HEK293 (cell line): Measurements from ENCODE around the gene ZNF619.

ENCODE experiments used
- CTCF ChIA-PET: fragments of 350-600 bp; formaldehyde crosslinking; extraction: SDS; loops from one replicate; lab custom pipeline; 2021; ENCODE audit warnings: antibody characterized with exemption; lab: Yijun Ruan, JAX
- POLR2A ChIA-PET: fragments of 300-600 bp; formaldehyde crosslinking; extraction: SDS; loops from one replicate; lab custom pipeline; 2020; ENCODE audit warnings: antibody characterized with exemption, inconsistent platforms; lab: Yijun Ruan, JAX
- H3K27ac ChIP-seq: fragments of 200-500 bp; sonication (Bioruptor generic); 2 replicates; pipeline ENCODE4 v1.5.1; 2014; ENCODE audit warnings: low read depth, low read length, control low read depth, inconsistent platforms; ENCODE audit errors: extremely low read depth
- H3K36me3 ChIP-seq, 2 experiments: fragments of 200-500 bp in 1 of 2; sonication (Bioruptor generic) in 1 of 2; 1 replicate in 1 of 2; 2 replicates in 1 of 2; pipeline ENCODE4 v1.5.1; 2014 to 2017; ENCODE audit warnings: inconsistent platforms in 2 of 2, low read length in 2 of 2; ENCODE audit not compliant: control insufficient read depth in 2 of 2, insufficient read depth in 1 of 2
- H3K4me1 ChIP-seq: fragments of 200-500 bp; sonication (Bioruptor generic); 2 replicates; pipeline ENCODE4 v1.5.1; 2014; ENCODE audit warnings: mild to moderate bottlenecking, low read length, inconsistent platforms; ENCODE audit not compliant: control insufficient read depth, insufficient read depth
- H3K4me3 ChIP-seq: 2 replicates; pipeline ENCODE4 v1.5.1; 2011; ENCODE audit warnings: low read depth, mild to moderate bottlenecking, control low read depth, low read length, moderate library complexity
- H3K9me3 ChIP-seq: fragments of 200-500 bp; sonication (Bioruptor generic); 2 replicates; pipeline ENCODE4 v1.5.1; 2014; ENCODE audit warnings: low read depth, low read length, inconsistent platforms; ENCODE audit not compliant: control insufficient read depth, insufficient read depth
- KLF8 ChIP-seq: fragments of 450-650 bp; formaldehyde crosslinking; IDR thresholded peaks from 2 replicates; pipeline ENCODE4 v1.5.1; 2016; ENCODE audit warnings: missing biosample characterization, missing genetic modification characterization
- MYNN ChIP-seq: fragments of 450-650 bp; formaldehyde crosslinking; IDR thresholded peaks from 2 replicates; pipeline ENCODE4 v1.5.1; 2016; ENCODE audit warnings: missing biosample characterization, missing genetic modification characterization, borderline replicate concordance
- TCF7L2 ChIP-seq: IDR thresholded peaks from 2 replicates; pipeline ENCODE4 v1.6.1; 2011; ENCODE audit warnings: low read depth, mild to moderate bottlenecking, inconsistent platforms, low read length, moderate library complexity, borderline replicate concordance
- ZBTB11 ChIP-seq: fragments of 450-650 bp; formaldehyde crosslinking; conservative IDR thresholded peaks from 2 replicates; pipeline ENCODE4 v1.5.1; 2016; ENCODE audit warnings: low read depth, missing biosample characterization, missing genetic modification characterization
- ZBTB17 ChIP-seq: fragments of 450-650 bp; formaldehyde crosslinking; IDR thresholded peaks from 2 replicates; pipeline ENCODE4 v1.5.1; 2016; ENCODE audit warnings: missing biosample characterization, missing genetic modification characterization
- ZBTB20 ChIP-seq: fragments of 450-650 bp; formaldehyde crosslinking; IDR thresholded peaks from 2 replicates; pipeline ENCODE4 v1.5.1; 2016; ENCODE audit warnings: missing biosample characterization, missing genetic modification characterization
- ZEB2 ChIP-seq: fragments of 450-650 bp; formaldehyde crosslinking; IDR thresholded peaks from 2 replicates; pipeline ENCODE4 v1.5.1; 2016; ENCODE audit warnings: missing biosample characterization, missing genetic modification characterization
- ZNF335 ChIP-seq: fragments of 450-650 bp; formaldehyde crosslinking; conservative IDR thresholded peaks from 2 replicates; pipeline ENCODE4 v1.5.1; 2016; ENCODE audit warnings: missing biosample characterization, missing genetic modification characterization
- ZNF404 ChIP-seq: fragments of 450-650 bp; formaldehyde crosslinking; IDR thresholded peaks from 2 replicates; pipeline ENCODE4 v1.5.1; 2017; ENCODE audit warnings: missing biosample characterization, missing genetic modification characterization
- ZNF473 ChIP-seq: fragments of 450-650 bp; formaldehyde crosslinking; IDR thresholded peaks from 2 replicates; pipeline ENCODE4 v1.5.1; 2017; ENCODE audit warnings: missing biosample characterization, missing genetic modification characterization
- ZNF518A ChIP-seq: fragments of 450-650 bp; formaldehyde crosslinking; conservative IDR thresholded peaks from 2 replicates; pipeline ENCODE4 v1.5.1; 2016; ENCODE audit warnings: low read depth, missing biosample characterization, missing genetic modification characterization
- ZNF600 ChIP-seq: fragments of 450-650 bp; formaldehyde crosslinking; IDR thresholded peaks from 2 replicates; pipeline ENCODE4 v1.5.1; 2016; ENCODE audit warnings: missing biosample characterization, missing genetic modification characterization
- ZNF701 ChIP-seq: fragments of 450-650 bp; formaldehyde crosslinking; IDR thresholded peaks from 2 replicates; pipeline ENCODE4 v1.5.1; 2016; ENCODE audit warnings: missing biosample characterization, missing genetic modification characterization
- ZNF76 ChIP-seq: fragments of 450-650 bp; formaldehyde crosslinking; IDR thresholded peaks from 2 replicates; pipeline ENCODE4; 2016; ENCODE audit warnings: low read depth, missing biosample characterization, missing genetic modification characterization, borderline replicate concordance
- ZSCAN18 ChIP-seq: fragments of 450-650 bp; formaldehyde crosslinking; IDR thresholded peaks from 2 replicates; pipeline ENCODE4 v1.5.1; 2016; ENCODE audit warnings: missing biosample characterization, missing genetic modification characterization
- ZSCAN30 ChIP-seq: fragments of 450-650 bp; IDR thresholded peaks from 2 replicates; pipeline ENCODE4 v1.5.1; 2018; ENCODE audit warnings: missing biosample characterization, mild to moderate bottlenecking, missing genetic modification characterization, moderate library complexity
- ZXDB ChIP-seq: fragments of 450-650 bp; formaldehyde crosslinking; IDR thresholded peaks from 2 replicates; pipeline ENCODE4 v1.5.1; 2016; ENCODE audit warnings: missing biosample characterization, missing genetic modification characterization
- TF ChIP-seq, protein P1 (sequence below): fragments of 450-650 bp; formaldehyde crosslinking; IDR thresholded peaks from 2 replicates; pipeline ENCODE4 v1.5.1; 2016; ENCODE audit warnings: missing biosample characterization, missing genetic modification characterization

ZNF619 gene

DNA sequence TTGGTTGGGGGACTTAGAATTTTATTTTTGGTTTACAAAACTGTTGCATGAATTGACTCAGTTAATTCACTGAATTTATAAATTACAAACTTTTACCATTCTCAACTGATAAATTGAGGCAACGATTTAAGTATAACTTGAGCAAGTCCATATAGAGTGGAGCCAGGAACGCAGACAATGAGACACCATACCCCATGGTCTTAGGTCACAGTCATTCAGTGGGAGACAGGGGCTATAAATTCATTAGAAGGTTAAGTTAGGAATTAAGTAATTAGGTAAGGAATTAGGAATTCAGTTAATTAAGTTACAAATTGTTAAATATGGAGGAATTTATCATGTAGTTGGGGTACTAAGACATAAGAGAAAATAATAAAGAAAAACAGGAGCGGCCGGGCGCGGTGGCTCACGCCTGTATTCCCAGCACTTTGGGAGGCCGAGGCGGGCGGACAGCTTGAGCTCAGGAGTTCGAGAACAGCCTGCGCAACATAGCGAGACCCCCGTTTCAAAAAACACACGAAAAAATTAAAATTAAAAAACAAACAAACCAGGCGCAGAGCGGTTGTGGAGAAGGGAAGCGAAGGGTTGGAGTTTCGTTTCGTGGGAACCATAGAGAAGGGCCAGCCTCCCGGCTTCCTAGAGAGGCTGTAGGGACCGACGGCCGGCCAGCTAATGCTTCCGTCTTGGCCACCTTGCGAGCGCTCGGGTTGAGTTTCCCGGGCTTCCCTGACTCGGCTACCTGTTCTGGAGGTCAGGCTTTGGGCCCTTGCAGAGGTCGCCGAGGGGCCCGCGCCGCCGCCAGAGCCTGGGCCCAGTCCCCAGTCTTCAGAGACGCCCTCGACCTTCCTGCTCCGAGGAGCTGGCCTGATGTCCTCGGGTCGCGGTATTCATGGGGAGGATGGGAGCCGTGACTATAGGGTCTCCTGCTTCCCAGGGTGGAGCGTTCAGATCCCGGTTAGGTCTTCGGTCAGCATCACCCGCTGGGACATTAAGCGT lies at the start of gene ZNF619:
TSS of gene ZNF619 (plus strand) at position 645 of the 993 bp plus-strand sequence. CDS start 858 bp downstream, outside the sequence.
- peak; percentile 87 for TF ChIP-seq ZBTB11
- TF ChIP-seq ZNF76 (tag by site-specific recombination), result peak; percentile 48; the same call in 1 of the 2 replicates
- no peak for TF ChIP-seq TCF7L2
- no peak for TF ChIP-seq MYNN
- no peak for TF ChIP-seq ZNF473 (tag by site-specific recombination)
- peak; percentile 70 for TF ChIP-seq ZNF518A (tag by site-specific recombination)
- peak; percentile 33; the same call in 1 of the 2 replicates for TF ChIP-seq ZBTB17
- TF ChIP-seq ZNF600 (tag by site-specific recombination), result peak; percentile 54
- 0 out of 2 replicates have a peak, but pooled peaks have one; percentile 19 for TF ChIP-seq ZXDB (tag by site-specific recombination)
- TF ChIP-seq ZBTB20, result peak; percentile 63; the same call in 1 of the 2 replicates
- no peak for TF ChIP-seq ZNF404
- TF ChIP-seq ZNF701, result no peak
- 0 out of 2 replicates have a peak, but pooled peaks have one; percentile 17 for TF ChIP-seq KLF8
- TF ChIP-seq ZEB2 (tag by site-specific recombination), result peak; percentile 31; the same call in 1 of the 2 replicates
- no peak for TF ChIP-seq ZSCAN18 (tag by site-specific recombination)
- TF ChIP-seq, protein P1, sequence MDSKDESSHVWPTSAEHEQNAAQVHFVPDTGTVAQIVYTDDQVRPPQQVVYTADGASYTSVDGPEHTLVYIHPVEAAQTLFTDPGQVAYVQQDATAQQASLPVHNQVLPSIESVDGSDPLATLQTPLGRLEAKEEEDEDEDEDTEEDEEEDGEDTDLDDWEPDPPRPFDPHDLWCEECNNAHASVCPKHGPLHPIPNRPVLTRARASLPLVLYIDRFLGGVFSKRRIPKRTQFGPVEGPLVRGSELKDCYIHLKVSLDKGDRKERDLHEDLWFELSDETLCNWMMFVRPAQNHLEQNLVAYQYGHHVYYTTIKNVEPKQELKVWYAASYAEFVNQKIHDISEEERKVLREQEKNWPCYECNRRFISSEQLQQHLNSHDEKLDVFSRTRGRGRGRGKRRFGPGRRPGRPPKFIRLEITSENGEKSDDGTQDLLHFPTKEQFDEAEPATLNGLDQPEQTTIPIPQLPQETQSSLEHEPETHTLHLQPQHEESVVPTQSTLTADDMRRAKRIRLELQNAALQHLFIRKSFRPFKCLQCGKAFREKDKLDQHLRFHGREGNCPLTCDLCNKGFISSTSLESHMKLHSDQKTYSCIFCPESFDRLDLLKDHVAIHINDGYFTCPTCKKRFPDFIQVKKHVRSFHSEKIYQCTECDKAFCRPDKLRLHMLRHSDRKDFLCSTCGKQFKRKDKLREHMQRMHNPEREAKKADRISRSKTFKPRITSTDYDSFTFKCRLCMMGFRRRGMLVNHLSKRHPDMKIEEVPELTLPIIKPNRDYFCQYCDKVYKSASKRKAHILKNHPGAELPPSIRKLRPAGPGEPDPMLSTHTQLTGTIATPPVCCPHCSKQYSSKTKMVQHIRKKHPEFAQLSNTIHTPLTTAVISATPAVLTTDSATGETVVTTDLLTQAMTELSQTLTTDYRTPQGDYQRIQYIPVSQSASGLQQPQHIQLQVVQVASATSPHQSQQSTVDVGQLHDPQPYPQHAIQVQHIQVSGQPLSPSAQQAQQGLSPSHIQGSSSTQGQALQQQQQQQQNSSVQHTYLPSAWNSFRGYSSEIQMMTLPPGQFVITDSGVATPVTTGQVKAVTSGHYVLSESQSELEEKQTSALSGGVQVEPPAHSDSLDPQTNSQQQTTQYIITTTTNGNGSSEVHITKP (tag by site-specific recombination), result 0 out of 2 replicates have a peak, but pooled peaks have one; percentile 15
- peak; percentile 88 for TF ChIP-seq ZNF335
- TF ChIP-seq ZSCAN30, result peak; percentile 48; the same call in 1 of the 2 replicates
- Histone ChIP-seq H3K4me1 (no peaks in the 10 kb centered on the region; the same call in 1 of the 2 replicates), H3K36me3 (no peaks in the 10 kb centered on the region), H3K9me3 (no peaks in the 10 kb centered on the region), H3K4me3 (peak within 1 kb of the TSS; percentile 73), H3K27ac (peak within 1 kb of the TSS; percentile 56; the same call in 1 of the 2 replicates)
- ChIA-PET CTCF (interaction anchor here (0.7 kb wide), 1 partner anchor 141 kb away, joined by 3 read pairs; no protein-coding TSS in a partner anchor), POLR2A (interaction anchor here (0.6 to 2.2 kb wide), 6 partner anchors 12 to 48 kb away, joined by 3 to 20 read pairs (median 5); partner anchors contain the start of genes RPL14, ZNF620 and ZNF621)
